Thoracic aorta (tissue), 2 donors: ENCODE results near the gene HDAC4. TPM values are rescaled to one million over a fixed set of nuclear protein-coding genes. Genes with fewer than 3 reads are reported as not detected.

ENCODE experiments used
- ATAC-seq: fragments of 150-250 bp; one replicate; pipeline ENCODE4 v1.8.0; 2017; ENCODE audit warnings: low read depth; ENCODE audit not compliant: insufficient number of reproducible peaks, low FRiP score
- DNase-seq: peaks from one replicate; pipeline ENCODE4 v3.0.0-alpha.2; 2020; ENCODE audit warnings: low spot score
- H3K27ac ChIP-seq, 2 donors: fragments of 200-600 bp; sonication (generic); 1 replicate in 1 of 2; 2 replicates in 1 of 2; pipeline ENCODE4 v1.5.1; 2016; ENCODE audit warnings: mild to moderate bottlenecking in 2 of 2, moderate library complexity in 2 of 2
- H3K27me3 ChIP-seq: fragments of 200-600 bp; sonication (generic); replicated peaks from 2 replicates; pipeline ENCODE4 v1.6.0; 2016; ENCODE audit warnings: mild to moderate bottlenecking; ENCODE audit not compliant: insufficient read depth
- H3K36me3 ChIP-seq: fragments of 200-600 bp; sonication (generic); one replicate; pipeline ENCODE4 v1.5.1; 2016
- H3K4me1 ChIP-seq, 2 donors: fragments of 200-600 bp; sonication (generic); 1 replicate in 1 of 2; 2 replicates in 1 of 2; pipeline versions ENCODE4 v1.5.1 to v1.6.0; 2016; ENCODE audit warnings: low read depth in 2 of 2, mild to moderate bottlenecking in 1 of 2; ENCODE audit not compliant: control insufficient read depth in 1 of 2
- H3K4me3 ChIP-seq: fragments of 200-600 bp; sonication (generic); 2 replicates; pipeline ENCODE4 v1.5.1; 2016; ENCODE audit warnings: mild to moderate bottlenecking
- H3K9me3 ChIP-seq: fragments of 200-600 bp; sonication (generic); 2 replicates; pipeline ENCODE4 v1.5.1; 2016
- total RNA-seq, 2 donors: library from RNA; depleted of rRNA; stranded (reverse); fragments of >200 nt; gene quantifications; one replicate each; pipeline versions ENCODE4 v1.1.0 to v1.2.3, GENCODE V29; 2016
- TF ChIP-seq, protein P1 (sequence below): fragments of 200-600 bp; sonication (generic); IDR thresholded peaks from one replicate; pipeline ENCODE4 v1.5.1; 2019; ENCODE audit warnings: antibody characterized with exemption

Gene HDAC4
- total RNA-seq, 2 donors from 2014 or later: 79.2 to 163 TPM

DNA sequence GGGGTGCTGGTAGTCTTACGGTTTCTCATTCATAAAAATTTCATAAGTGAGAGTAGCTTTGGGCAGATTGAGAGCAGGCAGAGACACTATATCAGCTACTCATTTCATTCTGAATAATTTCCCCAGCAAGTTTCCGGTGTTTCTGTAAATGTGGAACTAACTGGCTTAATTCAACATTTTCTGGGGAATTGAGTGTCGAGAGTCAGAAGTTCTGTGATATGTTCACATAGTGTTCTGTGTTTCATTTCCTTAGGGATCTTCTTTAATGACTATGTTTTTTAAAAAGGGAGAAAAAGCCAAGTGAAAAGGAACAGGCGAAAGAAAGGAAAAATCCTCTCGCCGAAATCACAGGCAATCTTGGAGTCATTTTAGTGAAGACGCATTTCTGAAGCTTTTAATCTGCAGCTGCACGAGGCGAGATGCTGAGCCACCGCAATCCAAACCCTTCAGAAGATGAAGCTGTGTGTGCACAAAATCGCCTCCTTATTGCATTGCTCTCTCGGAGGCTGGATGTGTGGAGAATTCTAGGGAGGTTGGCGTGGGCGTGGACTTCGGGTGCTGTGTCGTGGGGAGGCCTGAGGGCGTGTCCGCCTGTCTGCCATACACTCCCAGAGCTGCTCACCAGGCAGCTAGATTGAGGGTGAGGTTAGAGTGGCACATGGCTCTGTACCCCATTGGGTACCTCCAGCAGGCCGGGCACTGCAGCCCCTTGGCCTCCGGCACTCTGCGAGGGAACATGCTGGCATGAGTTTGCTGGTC is 38.4 kb upstream of the HDAC4 start:
- DNase-seq (no peak), ATAC-seq (no peak)
- no peaks in the 10 kb centered on the region for H3K27me3 ChIP-seq
- H3K27ac ChIP-seq: no peak overlapping the region
- no peaks in the 10 kb centered on the region for H3K36me3 ChIP-seq
- TF ChIP-seq, protein P1, sequence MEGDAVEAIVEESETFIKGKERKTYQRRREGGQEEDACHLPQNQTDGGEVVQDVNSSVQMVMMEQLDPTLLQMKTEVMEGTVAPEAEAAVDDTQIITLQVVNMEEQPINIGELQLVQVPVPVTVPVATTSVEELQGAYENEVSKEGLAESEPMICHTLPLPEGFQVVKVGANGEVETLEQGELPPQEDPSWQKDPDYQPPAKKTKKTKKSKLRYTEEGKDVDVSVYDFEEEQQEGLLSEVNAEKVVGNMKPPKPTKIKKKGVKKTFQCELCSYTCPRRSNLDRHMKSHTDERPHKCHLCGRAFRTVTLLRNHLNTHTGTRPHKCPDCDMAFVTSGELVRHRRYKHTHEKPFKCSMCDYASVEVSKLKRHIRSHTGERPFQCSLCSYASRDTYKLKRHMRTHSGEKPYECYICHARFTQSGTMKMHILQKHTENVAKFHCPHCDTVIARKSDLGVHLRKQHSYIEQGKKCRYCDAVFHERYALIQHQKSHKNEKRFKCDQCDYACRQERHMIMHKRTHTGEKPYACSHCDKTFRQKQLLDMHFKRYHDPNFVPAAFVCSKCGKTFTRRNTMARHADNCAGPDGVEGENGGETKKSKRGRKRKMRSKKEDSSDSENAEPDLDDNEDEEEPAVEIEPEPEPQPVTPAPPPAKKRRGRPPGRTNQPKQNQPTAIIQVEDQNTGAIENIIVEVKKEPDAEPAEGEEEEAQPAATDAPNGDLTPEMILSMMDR: no peak
- no peak overlapping the region for H3K4me3 ChIP-seq
- H3K9me3 ChIP-seq: no peaks in the 10 kb centered on the region
- H3K4me1 ChIP-seq: peaks cover 9 to 21% of the 10 kb centered on the region in 2 donors

- DNase-seq: no peak
- no peak for ATAC-seq
- no peak overlapping the region for H3K4me3 ChIP-seq
- H3K27ac ChIP-seq: no peak overlapping the region
- TF ChIP-seq, protein P1: no peak
- H3K36me3 ChIP-seq: no peaks in the 10 kb centered on the region
- H3K4me1 ChIP-seq: peaks cover 9 to 15% of the 10 kb centered on the region in 2 donors
- H3K9me3 ChIP-seq: no peaks in the 10 kb centered on the region
- no peaks in the 10 kb centered on the region for H3K27me3 ChIP-seq
Measured at GRCh38 chr2:239438368-239438767, 37.5 kb upstream of the HDAC4 start.

DNA sequence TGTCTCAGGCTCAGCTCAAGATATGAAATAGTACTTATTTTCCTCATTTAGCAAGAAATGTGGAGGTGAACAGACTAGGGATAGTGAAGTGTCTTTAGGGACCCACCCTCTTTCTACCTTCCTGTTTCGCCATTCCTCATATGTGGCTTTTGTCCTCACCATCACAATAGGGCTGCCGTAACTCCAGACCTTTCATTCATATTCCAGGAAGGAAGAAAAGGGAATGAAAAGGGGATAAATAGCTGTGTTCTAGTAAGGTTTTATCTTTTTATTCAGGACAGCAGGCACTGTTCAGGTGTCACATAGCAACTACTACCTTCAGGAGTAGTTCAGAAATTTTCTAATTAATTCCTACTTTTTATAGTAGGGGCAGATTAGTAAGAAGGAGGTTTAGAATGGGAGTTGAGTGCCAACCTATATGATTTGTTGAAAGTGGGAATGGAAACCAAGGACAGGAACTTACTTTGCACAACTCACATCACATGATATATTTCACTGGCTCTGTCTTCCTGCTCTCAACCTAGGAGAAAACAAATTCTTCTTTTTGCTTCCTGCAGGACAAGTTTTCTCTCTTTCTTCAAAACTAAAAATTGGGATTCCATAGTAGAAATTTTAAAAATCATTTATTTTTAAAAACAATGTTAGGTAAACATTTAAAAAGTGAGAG is 36.0 kb upstream of the HDAC4 start:
- H3K27me3 ChIP-seq: no peaks in the 10 kb centered on the region
- H3K4me3 ChIP-seq: no peak overlapping the region
- peaks cover 9 to 15% of the 10 kb centered on the region in 2 donors for H3K4me1 ChIP-seq
- H3K36me3 ChIP-seq: no peaks in the 10 kb centered on the region
- DNase-seq (no peak), ATAC-seq (no peak)
- no peak overlapping the region for H3K27ac ChIP-seq
- H3K9me3 ChIP-seq: no peaks in the 10 kb centered on the region
- TF ChIP-seq, protein P1: no peak

- TF ChIP-seq, protein P1: no peak
- no peak for ATAC-seq
- peaks cover 8 to 13% of the 10 kb centered on the region in 2 donors for H3K4me1 ChIP-seq
- no peak overlapping the region for H3K4me3 ChIP-seq
- no peaks in the 10 kb centered on the region for H3K36me3 ChIP-seq
- no peak overlapping the region for H3K27ac ChIP-seq
- no peaks in the 10 kb centered on the region for H3K9me3 ChIP-seq
- H3K27me3 ChIP-seq: no peaks in the 10 kb centered on the region
- DNase-seq: no peak
Measured at GRCh38 chr2:239436076-239436475, 35.3 kb upstream of the HDAC4 start.

GRCh38 chr2:239433777-239434403 is 33.1 kb upstream of the HDAC4 start:
- H3K4me3 ChIP-seq: no peak overlapping the region
- H3K36me3 ChIP-seq: no peaks in the 10 kb centered on the region
- DNase-seq: no peak
- no peaks in the 10 kb centered on the region for H3K4me1 ChIP-seq
- no peak for ATAC-seq
- H3K9me3 ChIP-seq: no peaks in the 10 kb centered on the region
- no peak overlapping the region for H3K27ac ChIP-seq
- no peaks in the 10 kb centered on the region for H3K27me3 ChIP-seq
- TF ChIP-seq, protein P1: no peak
